Renal pelvis (tissue), 4 donors: ENCODE results near the gene PTPN7. TPM values are rescaled to one million over a fixed set of nuclear protein-coding genes. Genes with fewer than 3 reads are reported as not detected.

Source experiments
- DNase-seq: peaks from one replicate; pipeline ENCODE4 v3.0.0-alpha.2; 2013
- polyA plus RNA-seq, 3 donors: library from polyadenylated mRNA; unstranded; fragments of 120-200 nt; gene quantifications; one replicate each; pipeline ENCODE4 v1.2.1, GENCODE V29; 2013; ENCODE audit not compliant: insufficient read length in 3 of 3

Gene PTPN7
- polyA plus RNA-seq, 3 donors, result 1.0 to 2.0 (median 1.3) TPM

DNA sequence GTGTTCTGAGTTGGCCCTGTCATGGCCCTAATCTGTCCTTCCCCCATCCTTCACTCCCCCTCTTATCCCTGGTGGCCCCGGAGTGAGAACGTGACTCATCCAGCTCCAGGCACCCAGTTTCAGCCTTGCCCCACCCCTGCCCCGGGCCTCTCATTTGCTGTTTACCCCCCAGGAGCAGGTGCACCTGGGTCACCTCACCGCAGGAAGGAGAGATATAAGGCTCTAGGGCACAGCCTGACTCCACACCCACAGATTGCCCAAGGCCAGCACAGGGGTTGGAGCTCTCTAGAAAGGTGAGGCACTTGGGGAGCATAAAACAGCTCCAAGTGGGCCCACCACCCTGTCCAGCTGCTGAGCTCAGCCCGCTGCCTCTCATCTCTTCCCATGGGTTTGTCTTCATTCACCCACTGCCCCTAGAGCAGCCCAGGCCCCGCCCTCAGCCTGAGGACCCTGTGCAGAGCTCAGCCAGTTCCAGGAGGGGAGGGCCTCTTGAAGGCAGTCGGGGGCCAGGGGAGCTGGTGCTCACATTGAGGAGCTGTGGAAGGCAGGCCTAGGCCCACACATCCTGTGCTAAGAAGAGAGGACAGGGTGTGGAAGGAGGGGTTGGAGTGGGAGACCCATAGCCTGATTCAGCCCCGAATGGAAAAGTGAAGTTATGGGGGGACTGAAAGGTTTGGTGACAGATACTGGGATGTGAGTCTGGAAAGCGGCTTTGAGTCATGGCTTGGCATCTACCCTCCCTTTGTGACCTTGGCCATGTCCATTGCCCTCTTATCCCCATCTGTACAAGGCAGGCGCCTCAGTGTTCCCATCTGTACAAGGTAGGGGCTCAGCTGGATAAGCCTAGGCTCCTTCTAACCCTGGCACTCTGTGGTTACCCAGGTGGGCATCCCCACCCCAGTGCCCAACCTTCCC lies 53.8 kb downstream of the PTPN7 start:
- no peak for DNase-seq

DNA sequence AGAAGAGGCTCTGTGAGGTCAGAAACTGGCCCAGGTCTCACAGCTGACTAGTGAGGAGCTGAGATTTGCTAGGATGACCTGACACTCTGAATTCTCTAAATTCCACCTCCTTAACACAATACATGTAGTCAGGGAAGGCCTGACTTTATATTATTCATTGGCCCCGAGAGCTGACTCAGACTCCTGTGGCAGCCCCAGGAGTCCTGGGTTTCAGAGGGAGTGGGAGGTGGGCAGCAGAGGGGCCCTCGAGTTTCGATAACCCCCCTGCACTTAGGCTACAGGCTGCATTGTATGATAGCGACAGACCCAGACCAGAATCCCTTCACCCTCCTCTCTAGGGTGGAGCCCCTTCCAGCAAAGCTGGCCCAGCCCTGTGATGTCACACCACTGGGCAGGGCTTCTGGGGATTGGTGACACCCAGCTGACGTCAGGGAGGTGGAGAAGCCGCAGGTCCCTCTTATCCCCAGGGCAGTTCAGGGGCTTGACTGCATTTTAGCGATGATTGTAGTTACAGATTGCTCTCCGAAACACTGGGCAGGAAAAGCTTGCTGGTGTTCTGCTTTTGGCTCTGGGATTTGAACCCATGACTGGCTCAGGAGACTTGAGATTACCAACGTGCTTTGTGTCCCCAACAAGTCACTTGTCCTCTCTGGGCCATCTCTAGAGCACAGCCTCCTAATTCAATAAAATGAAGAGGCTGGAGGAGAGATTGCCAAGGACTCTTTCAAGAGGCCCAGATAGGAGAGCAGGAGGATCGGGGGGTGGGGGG lies 54.6 kb downstream of the PTPN7 start:
- no peak for DNase-seq

DNA sequence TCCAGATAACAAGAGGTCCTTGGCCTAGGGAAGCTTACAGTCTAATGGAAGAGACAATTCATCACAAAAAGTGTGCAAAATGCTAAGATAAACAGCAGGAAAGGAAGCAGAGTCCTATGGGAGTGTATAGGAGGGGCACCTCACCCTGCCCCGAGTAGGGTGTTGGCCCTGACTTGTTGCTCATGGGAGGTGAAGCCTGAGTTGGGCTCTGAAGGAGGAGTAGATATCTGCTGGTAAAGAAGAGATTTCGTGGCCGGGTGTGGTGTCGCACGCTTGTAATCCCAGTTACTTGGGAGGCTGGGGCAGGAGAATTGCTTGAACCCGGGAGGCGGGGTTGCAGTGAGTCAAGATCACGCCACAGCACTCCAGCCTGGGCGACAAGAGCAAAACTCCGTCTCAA lies 56.3 kb downstream of the PTPN7 start:
- DNase-seq, result no peak

DNA sequence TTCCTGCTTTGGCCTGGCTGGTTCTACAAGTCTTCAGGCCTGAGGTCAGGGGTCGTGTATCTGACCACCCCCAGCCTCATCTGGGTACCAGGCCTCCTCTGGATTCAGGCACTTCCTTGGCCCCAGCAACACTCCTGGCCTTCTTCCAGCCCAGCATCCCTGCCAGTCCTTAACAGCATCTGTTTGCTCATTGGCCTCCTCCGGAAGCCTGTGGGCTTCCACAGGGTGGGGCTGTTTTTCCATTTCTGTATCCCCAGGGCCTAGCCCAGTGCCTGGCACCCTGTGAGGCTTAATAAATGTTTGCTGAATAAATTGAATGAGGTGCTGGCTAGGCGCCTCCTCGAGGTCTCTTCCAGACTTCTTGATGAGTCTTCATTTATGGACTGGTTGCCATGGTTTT lies 59.2 kb downstream of the PTPN7 start:
- no peak for DNase-seq

Other genes with a start within 250 kb of the PTPN7 start
- gene LMOD1, start 214.1 kb downstream of the PTPN7 start, polyA plus RNA-seq, result 1 to 10 TPM; 3.4 to 4.2 (median 4.1) TPM
- 10 to 100 TPM; 62.0 to 64.3 (median 63.8) TPM for gene TIMM17A, start 205.1 kb downstream of the PTPN7 start, polyA plus RNA-seq
- gene RNPEP, start 178.0 kb downstream of the PTPN7 start, polyA plus RNA-seq, result 10 to 100 TPM; 60.1 to 72.8 (median 70.9) TPM
- gene ELF3, start 150.0 kb downstream of the PTPN7 start, polyA plus RNA-seq, result 10 to 100 TPM; 53.4 to 89.2 (median 66.6) TPM
- gene GPR37L1, start 37.7 kb downstream of the PTPN7 start, polyA plus RNA-seq, result under 1 TPM; 0.09 to 0.13 (median 0.09) TPM
- gene ARL8A, start 15.9 kb downstream of the PTPN7 start, polyA plus RNA-seq, result 10 to 100 TPM; 41.1 to 45.2 (median 41.2) TPM
- gene LGR6, start 33.2 kb upstream of the PTPN7 start, polyA plus RNA-seq, result 1 to 10 TPM in 2 of 3 donors, under 1 TPM in 1; 0.86 to 1.1 (median 1.0) TPM
- gene UBE2T, start 181.3 kb upstream of the PTPN7 start, polyA plus RNA-seq, result 10 to 100 TPM; 30.5 to 34.7 (median 34.1) TPM
- gene PPP1R12B, start 188.1 kb upstream of the PTPN7 start, polyA plus RNA-seq, result 10 to 100 TPM; 13.3 to 23.1 (median 20.4) TPM